ENCODE measurements around the gene DUSP22.

The DUSP22 gene

GRCh38 chr6:382883-383810 lies 90.9 kb downstream of the DUSP22 start:
- ATAC-seq = no peak
- H3K9me3 Mint-ChIP-seq = no peaks in the 10 kb centered on the region
- H3K4me1 Mint-ChIP-seq = peaks cover 58% of the 10 kb centered on the region
- H3K4me3 Mint-ChIP-seq = no peak overlapping the region
- H3K27me3 Mint-ChIP-seq = peaks cover 73% of the 10 kb centered on the region
- DNase-seq = no peak
- no peak overlapping the region for H3K27ac Mint-ChIP-seq

- H3K27me3 Mint-ChIP-seq = peaks cover 69% of the 10 kb centered on the region
- no peak for DNase-seq
- no peak overlapping the region for H3K4me3 Mint-ChIP-seq
- no peaks in the 10 kb centered on the region for H3K9me3 Mint-ChIP-seq
- ATAC-seq = no peak
- peak overlapping the region; percentile 1 to 19 for H3K27ac Mint-ChIP-seq
- peaks cover 59% of the 10 kb centered on the region for H3K4me1 Mint-ChIP-seq
These were observed 91.6 kb downstream of the DUSP22 start for GRCh38 chr6:383856-384255.

DNA sequence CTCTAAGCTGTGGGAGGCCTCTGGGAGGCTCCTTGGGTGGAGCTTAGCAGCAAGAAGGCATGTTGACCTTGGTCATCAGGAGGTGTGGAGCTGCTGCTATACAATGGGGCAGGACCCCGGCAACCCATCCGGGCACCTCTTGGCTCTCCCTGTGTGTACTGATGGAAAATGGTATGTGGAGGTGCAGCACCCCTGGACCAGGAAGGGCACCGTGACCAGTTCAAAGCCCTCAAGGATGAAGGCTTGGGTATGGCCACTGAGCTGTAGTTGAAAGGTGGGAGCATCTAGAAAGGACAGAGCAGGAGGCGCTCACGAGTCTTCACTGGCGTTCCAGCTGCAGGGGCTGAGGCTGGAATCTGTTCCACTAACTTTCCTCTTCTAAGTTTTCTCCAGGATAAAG lies 92.6 kb downstream of the DUSP22 start:
- Mint-ChIP-seq H3K27ac (peak overlapping the region; percentile 22 to 59), H3K9me3 (no peaks in the 10 kb centered on the region), H3K4me1 (peaks cover 59% of the 10 kb centered on the region), H3K27me3 (peaks cover 60% of the 10 kb centered on the region), H3K4me3 (no peak overlapping the region)
- no peak for ATAC-seq
- DNase-seq = no peak

GRCh38 chr6:385614-386013 lies 93.3 kb downstream of the DUSP22 start:
- no peak overlapping the region for H3K4me3 Mint-ChIP-seq
- no peaks in the 10 kb centered on the region for H3K9me3 Mint-ChIP-seq
- ATAC-seq = no peak
- no peak overlapping the region for H3K27ac Mint-ChIP-seq
- H3K27me3 Mint-ChIP-seq = peaks cover 53% of the 10 kb centered on the region
- H3K4me1 Mint-ChIP-seq = peaks cover 59% of the 10 kb centered on the region
- no peak for DNase-seq

GRCh38 chr6:386688-387266 lies 94.5 kb downstream of the DUSP22 start:
- H3K4me3 Mint-ChIP-seq = no peak overlapping the region
- peaks cover 42% of the 10 kb centered on the region for H3K27me3 Mint-ChIP-seq
- no peaks in the 10 kb centered on the region for H3K9me3 Mint-ChIP-seq
- no peak for ATAC-seq
- DNase-seq = no peak
- peaks cover 57% of the 10 kb centered on the region for H3K4me1 Mint-ChIP-seq
- peak overlapping the region; percentile 17 to 20 for H3K27ac Mint-ChIP-seq

GRCh38 chr6:387293-387741 lies 95.0 kb downstream of the DUSP22 start:
- DNase-seq (no peak), ATAC-seq (no peak)
- Mint-ChIP-seq H3K27me3 (peaks cover 36% of the 10 kb centered on the region), H3K27ac (peak overlapping the region in 1 of 2 donors; percentile 20), H3K9me3 (no peaks in the 10 kb centered on the region), H3K4me3 (no peak overlapping the region), H3K4me1 (peaks cover 52% of the 10 kb centered on the region)

- peak overlapping the region in 1 of 2 donors; percentile 39 for H3K4me3 Mint-ChIP-seq
- no peak for DNase-seq
- no peak for ATAC-seq
- H3K4me1 Mint-ChIP-seq = peaks cover 51% of the 10 kb centered on the region
- no peaks in the 10 kb centered on the region for H3K9me3 Mint-ChIP-seq
- peaks cover 36% of the 10 kb centered on the region for H3K27me3 Mint-ChIP-seq
- H3K27ac Mint-ChIP-seq = no peak overlapping the region
These were observed 96.1 kb downstream of the DUSP22 start for GRCh38 chr6:388202-388903.

DNA sequence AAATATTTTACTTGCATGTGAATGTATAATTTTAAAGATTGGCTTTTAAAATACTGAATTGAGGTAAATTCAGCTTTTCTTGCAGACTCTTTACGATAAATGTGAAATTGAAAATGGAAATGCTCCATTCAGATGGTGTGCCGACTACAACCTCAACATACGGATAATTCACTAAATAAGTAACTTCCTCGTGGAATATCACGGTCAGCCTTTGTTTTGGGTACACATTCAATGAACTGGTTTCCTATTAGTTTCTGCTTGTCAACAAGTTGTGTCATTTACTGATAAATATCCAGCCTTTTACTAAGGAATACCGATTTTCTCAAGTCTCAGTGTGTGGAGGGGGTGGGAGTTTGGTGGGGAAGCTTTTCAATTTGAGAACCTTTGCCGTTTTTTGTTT lies 96.9 kb downstream of the DUSP22 start:
- no peaks in the 10 kb centered on the region for H3K9me3 Mint-ChIP-seq
- peaks cover 52% of the 10 kb centered on the region for H3K4me1 Mint-ChIP-seq
- no peak for ATAC-seq
- H3K27ac Mint-ChIP-seq = peak overlapping the region; percentile 99 to 100
- DNase-seq = no peak
- H3K4me3 Mint-ChIP-seq = peak overlapping the region; percentile 94 to 96
- H3K27me3 Mint-ChIP-seq = peaks cover 29% of the 10 kb centered on the region

DNA sequence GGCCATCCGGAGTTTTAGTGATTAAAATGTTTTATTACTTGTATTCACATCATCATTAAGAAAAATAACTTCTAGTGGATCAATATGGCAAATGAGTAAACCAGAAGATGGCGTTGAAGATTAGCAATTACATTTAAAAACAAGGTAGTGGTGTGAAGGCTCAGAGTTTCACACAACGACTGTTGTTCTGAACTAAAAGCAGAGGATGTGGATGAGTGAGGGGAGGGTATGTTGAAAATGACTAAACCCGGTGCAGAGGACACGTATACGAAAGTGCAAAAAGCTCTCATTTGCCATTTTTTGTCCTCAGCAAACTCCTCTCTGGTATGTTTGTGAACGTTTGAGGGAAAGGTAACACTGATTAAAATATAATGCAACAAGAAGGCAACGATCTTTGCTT lies 97.3 kb downstream of the DUSP22 start:
- peak overlapping the region; percentile 99 to 100 for H3K27ac Mint-ChIP-seq
- H3K27me3 Mint-ChIP-seq = peaks cover 25% of the 10 kb centered on the region
- ATAC-seq (peak; percentile 70), DNase-seq (peak; percentile 65 to 71)
- H3K4me3 Mint-ChIP-seq = peak overlapping the region; percentile 94 to 96
- H3K4me1 Mint-ChIP-seq = peaks cover 47% of the 10 kb centered on the region
- no peaks in the 10 kb centered on the region for H3K9me3 Mint-ChIP-seq

GRCh38 chr6:390914-391558 lies 98.7 kb downstream of the DUSP22 start:
- ATAC-seq = peak; percentile 44
- Mint-ChIP-seq H3K27me3 (peaks cover 13% of the 10 kb centered on the region), H3K4me3 (peak overlapping the region; percentile 94 to 96), H3K9me3 (no peaks in the 10 kb centered on the region), H3K27ac (peak overlapping the region; percentile 99 to 100), H3K4me1 (peaks cover 59% of the 10 kb centered on the region)
- DNase-seq = peak; percentile 77 to 78

DNA sequence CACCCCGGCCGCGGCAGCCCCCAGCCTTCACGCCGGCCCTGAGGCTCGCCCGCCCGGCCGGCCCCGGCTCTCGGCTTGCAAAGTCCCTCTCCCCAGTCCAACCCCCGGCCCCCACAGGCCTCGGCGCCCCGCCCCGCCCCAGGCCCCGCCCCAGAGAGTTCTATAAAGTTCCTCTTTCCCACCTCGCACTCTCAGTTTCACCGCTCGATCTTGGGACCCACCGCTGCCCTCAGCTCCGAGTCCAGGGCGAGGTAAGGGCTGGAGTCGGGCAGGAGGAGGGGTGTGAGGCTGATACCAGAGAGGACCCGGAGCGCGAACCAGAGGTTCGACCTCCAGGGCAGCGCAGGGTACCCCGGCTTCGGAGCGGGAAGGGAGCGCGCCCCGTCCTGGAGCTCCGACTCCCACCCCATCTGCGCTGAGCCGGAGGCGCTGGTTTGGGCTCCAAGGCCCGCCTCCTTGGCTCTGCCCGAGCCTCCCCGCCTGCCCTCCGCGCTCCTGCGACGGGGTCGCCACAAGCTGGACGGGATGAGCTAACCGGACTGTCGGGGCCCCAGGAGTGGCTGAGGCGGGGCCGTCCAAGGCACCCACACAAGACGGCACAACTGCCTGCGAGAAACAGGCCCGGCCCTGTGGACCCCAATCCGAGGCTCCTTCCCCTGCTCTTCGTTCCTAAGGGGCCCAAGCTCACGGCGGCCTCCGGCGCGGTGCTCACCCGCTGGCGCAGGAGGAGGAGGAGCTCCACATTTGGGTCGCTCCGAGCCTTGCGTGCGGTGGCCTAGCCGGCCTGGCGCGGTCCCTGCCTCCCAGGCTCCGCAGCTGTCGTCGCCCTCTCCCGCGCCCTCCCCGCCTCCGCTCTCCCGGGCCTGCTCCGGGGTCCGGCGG lies 99.5 kb downstream of the DUSP22 start, which contains the start of gene IRF4:
TSS of gene IRF4 (plus strand) at position 194 of the 882 bp plus-strand sequence. CDS start 1,401 bp downstream, outside the sequence.
- Mint-ChIP-seq H3K9me3 (no peaks in the 10 kb centered on the region), H3K27me3 (peaks cover 10% of the 10 kb centered on the region), H3K27ac (peak within 1 kb of the TSS; percentile 99 to 100), H3K4me3 (peak within 1 kb of the TSS; percentile 94 to 96), H3K4me1 (peaks cover 65% of the 10 kb centered on the region)
- peak; percentile 82 to 84 for DNase-seq
- peak; percentile 61 for ATAC-seq

DNA sequence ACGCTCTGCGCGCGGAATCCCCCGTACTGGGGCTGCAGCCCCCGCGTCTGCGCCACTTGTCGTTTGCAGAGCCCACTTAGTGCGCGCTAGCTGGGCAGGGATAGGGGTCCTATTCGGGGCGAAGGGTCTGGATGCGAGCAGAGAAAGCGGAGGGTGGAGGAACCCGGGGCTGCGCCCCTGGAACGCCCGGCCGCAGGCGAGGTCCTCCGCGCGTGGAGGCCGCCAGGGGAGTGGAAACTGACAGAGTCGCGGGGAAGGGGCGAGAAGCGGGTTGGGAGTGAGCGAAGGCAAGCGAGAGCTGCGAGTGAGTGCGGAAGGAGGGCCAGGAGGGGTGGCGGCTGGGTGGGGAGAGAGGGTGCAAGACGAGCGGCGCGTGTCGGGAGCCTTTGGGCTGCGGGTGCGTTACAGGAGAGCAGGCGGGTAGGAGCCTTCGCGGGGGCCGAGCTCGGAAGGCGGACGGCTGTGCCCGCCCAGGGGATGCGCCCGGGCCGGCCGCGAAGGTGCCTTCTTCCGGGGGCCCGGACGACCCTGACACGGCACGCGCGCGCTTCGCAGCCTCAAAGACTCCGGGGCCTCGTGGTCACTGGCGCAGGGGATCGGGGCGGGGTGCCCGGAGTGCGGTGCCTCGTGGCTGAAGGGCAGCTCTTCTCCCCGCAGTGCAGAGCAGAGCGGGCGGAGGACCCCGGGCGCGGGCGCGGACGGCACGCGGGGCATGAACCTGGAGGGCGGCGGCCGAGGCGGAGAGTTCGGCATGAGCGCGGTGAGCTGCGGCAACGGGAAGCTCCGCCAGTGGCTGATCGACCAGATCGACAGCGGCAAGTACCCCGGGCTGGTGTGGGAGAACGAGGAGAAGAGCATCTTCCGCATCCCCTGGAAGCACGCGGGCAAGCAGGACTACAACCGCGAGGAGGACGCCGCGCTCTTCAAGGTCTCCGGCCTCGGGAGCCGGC lies 100.4 kb downstream of the DUSP22 start:
- peaks cover 5% of the 10 kb centered on the region for H3K27me3 Mint-ChIP-seq
- H3K9me3 Mint-ChIP-seq = no peaks in the 10 kb centered on the region
- H3K4me3 Mint-ChIP-seq = peak overlapping the region; percentile 94 to 96
- H3K27ac Mint-ChIP-seq = peak overlapping the region; percentile 94 to 100
- H3K4me1 Mint-ChIP-seq = peaks cover 71% of the 10 kb centered on the region
- DNase-seq (peak; percentile 49 to 51), ATAC-seq (no peak)

DNA sequence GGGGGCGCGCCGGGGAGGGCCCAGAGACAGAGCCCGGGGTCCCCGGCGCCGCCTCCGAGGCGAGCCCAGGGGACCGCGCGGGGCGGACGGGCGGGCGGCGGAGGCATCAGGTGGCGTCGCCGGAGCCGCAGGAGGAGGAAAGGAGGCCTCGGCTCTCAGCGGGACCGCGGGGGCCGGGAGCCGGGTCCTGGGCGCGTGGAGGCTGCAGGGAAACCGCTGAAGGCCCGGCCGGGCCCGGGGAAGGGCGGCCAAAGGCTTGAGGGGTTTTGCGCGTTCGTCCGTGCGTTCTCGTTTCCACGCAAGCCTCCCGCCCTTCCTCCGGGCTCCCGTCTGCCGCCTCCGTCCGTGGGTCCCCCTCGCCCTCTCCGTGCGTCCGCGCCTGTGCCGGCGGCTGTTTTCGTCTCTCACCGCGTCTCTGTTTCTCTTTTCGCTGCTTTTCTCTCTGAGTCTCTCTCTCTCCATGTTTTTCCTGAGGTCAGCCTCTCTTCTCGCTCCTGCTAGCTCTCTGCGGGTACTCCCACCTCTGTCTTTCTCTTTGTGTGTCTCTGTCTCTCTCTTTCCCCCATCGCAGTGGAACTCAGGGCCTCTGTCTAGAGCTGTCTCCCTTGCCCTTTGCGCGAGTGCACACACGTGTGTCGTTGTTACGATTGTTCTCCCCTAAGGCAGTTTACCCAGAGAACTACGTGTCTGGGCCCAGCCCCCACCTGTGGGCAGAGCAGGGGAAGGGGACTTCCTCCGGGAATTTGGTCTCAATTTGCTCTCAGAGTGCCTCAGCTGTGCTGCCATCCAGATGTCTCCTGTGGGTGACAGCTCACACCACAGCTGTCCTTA lies 101.3 kb downstream of the DUSP22 start:
- H3K27me3 Mint-ChIP-seq = no peaks in the 10 kb centered on the region
- peak overlapping the region; percentile 96 to 98 for H3K4me3 Mint-ChIP-seq
- H3K27ac Mint-ChIP-seq = peak overlapping the region; percentile 98 to 100
- peaks cover 74% of the 10 kb centered on the region for H3K4me1 Mint-ChIP-seq
- DNase-seq (peak in 1 of 2 donors; percentile 65), ATAC-seq (peak; percentile 18)
- no peaks in the 10 kb centered on the region for H3K9me3 Mint-ChIP-seq
